HG02981 (cell line): Measurements from ENCODE around the gene ZNF442.
"Not testable (repeated sequence)": the region's sequence is repeated elsewhere in the genome, so short reads cannot be mapped to it uniquely, and the experiment has no call there.

ENCODE experiments used
- ATAC-seq: cut with Tn5 transposase; IDR thresholded peaks from one replicate; pipeline ENCODE4 v1.9.1; 2021; ENCODE audit warnings: mild to moderate bottlenecking, moderate library complexity; ENCODE audit not compliant: unreplicated experiment

Gene ZNF442

DNA sequence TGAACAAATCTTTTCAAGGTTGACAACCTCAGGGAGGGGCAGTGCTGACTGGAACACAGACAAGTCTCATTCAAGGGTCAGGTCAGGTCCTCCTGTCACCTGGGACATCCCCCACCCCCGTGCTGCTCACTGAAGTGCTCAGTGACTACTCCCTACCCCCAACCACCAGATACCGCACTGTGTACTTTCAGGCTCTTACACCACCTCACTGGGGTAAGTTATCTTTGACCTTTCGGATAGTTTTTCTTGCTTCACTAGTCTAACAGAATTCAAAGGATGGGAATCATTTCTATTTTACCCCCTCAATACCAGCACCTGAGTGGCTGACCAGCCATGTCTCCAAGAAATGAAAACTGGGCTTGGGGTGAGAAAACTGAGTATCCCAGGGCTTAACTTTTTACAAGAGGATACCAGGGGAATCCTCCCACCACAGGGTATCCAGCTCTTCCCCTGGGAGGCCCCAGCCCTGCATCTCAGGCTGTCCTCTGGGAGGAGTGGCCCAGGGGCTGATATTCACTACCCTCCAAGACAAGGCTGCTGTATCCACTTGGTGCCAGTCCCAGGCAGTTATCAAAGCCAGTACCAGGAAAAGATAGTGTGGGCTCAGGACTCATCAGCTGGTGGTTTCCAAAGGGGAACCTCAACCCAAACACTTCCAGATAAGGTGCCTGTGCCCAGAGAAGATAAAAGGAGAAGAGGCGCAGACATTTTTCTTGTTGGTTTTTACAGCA, 34.1 kb downstream of the ZNF442 start:
- no peak for ATAC-seq

DNA sequence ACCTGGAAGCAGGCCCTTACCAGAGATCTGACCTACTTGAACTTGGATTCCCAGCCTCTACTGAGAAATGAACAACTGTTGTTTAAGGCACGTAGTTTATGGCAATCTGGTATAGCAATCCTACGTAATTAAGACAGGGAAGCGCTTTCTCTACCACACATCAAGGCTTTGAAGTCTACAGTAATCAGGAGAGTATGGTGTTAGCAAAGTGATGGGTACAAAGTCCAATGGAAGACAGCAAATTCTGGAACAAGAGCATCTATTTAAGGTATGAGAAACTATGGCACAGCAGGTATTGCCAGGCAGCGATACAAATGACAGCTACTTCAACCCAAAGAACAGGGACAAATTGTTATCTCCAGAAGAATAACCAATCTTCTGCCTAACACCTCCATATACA, 35.1 kb downstream of the ZNF442 start:
- no peak for ATAC-seq

DNA sequence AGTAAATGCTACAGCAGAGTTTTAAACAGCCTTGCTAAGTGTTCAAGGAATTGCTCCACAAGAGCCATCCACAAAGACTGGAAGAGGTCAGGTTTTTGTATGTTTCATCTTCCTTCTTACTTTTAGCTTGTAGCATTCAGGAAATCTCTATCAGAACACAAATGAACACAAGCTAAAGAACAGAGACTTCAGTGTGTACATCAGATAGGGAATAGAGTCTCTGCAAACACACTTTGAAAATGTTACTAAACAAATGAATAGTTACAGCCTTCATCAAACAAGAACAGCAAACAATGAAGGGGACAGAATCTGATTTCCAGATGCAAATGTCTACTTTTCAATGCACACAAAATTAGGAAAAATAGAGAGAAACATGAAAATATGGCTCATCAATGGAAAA, 39.8 kb downstream of the ZNF442 start:
- no peak for ATAC-seq

DNA sequence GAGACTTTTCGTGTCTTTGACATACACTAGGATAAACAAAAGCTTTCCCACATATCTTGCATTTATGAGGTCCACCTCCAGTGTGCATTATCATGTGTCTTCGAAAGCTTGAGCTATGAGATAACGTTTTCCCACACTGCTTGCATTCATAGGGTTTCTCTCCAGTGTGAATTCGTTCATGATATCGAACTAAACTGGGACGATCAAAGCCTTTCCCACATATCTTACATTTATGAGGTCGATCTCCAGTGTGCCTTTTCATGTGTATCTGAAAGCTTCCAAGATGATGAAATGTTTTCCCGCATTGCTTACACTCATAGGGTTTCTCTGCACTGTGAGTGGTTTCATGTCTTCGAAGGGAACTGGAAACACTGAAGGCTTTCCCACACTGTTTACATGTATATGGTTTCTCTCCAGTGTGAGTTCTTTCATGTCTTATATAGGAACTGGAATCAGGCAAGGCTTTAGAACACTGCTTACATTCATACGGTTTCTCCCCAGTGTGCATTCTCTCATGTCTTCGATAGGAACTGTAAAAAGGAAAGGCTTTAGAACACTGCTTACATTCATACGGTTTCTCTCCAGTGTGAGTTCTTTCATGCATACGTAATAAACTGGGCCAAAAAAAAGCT, 46.6 kb downstream of the ZNF442 start:
- ATAC-seq = no peak

DNA sequence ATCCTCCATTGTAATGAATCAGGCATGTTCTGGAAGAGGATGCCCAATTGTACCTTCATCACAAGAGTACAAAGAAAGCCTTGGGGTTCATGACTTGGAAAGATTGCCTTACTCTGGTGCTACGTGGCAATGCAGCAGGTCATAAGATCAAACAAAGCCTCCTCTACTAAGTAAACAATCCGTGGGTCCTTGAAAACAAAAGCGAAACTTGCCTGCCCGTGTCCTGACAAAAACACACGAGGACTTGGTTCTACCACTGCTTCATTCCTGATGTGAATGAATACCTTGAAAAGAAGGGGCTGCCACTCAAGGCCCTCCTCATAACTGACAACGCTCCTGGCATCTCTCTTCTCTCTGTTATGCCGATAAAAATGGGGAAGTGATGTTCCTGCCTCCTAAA, 50.9 kb downstream of the ZNF442 start:
- no peak for ATAC-seq

DNA sequence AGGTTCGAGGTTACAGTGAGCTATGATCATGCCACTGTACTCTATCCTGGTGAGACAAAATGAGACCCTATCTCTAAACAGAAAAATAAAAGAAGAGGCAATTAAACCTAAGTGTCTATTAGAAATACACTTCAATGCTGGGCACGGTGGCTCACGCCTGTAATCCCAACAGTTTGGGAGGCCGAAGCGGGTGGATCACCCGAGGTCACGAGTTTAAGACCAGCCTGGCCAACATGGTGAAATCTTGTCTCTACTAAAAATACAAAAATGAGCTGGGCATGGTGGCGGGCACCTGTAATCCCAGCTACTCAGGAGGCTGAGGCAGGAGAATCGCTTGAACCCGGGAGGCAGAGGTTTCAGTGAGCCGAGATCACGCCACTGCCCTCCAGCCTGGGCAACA, 56.6 kb downstream of the ZNF442 start:
- not testable (repeated sequence) for ATAC-seq
